IMR-90 (cell line): ENCODE data around the gene MRC2. TPM values are rescaled to one million over a fixed set of nuclear protein-coding genes. Genes with fewer than 3 reads are reported as not detected.

Experiments used
- ATAC-seq: fragments of 200-7000 bp; cut with Tn5 transposase; 2 replicates; pipeline ENCODE4 v1.9.1; 2020; ENCODE audit warnings: low read depth, mild to moderate bottlenecking, moderate library complexity
- BruUV-seq: library from RNA; stranded (reverse); fragments of 400-500 nt; replicated peaks from 2 replicates; lab custom pipeline; 2021; lab: Mats Ljungman, UMichigan
- CTCF ChIA-PET: fragments of 300-600 bp; formaldehyde crosslinking; extraction: SDS; loops from one replicate; lab custom pipeline; 2021; ENCODE audit warnings: antibody characterized with exemption; lab: Yijun Ruan, JAX
- POLR2A ChIA-PET: fragments of 300-600 bp; sonication (Branson Sonifier 250); formaldehyde crosslinking; loops from one replicate; lab custom pipeline; 2022; ENCODE audit warnings: antibody characterized with exemption; ENCODE audit not compliant: unreplicated experiment; lab: Charles Lee
- DNase-seq: peaks from one replicate; pipeline ENCODE4 v3.0.0; 2013
- H2AFZ ChIP-seq: replicated peaks from 2 replicates; pipeline ENCODE3; 2013; ENCODE audit warnings: low read length, mild to moderate bottlenecking; ENCODE audit not compliant: poor library complexity
- H2AK5ac ChIP-seq: 2 replicates; pipeline ENCODE4 v1.6.1; 2013; ENCODE audit warnings: low read depth, low read length, inconsistent platforms
- H2AK9ac ChIP-seq: replicated peaks from 2 replicates; pipeline ENCODE3; 2013; ENCODE audit warnings: mild to moderate bottlenecking, low read depth, low read length, moderate library complexity; ENCODE audit not compliant: poor library complexity
- H2BK120ac ChIP-seq: 2 replicates; pipeline ENCODE4 v1.6.1; 2013; ENCODE audit warnings: low read depth, low read length, inconsistent platforms
- H2BK15ac ChIP-seq: 3 replicates; pipeline ENCODE4 v1.6.1; 2013; ENCODE audit warnings: low read depth, low read length, inconsistent platforms
- H2BK20ac ChIP-seq: 2 replicates; pipeline ENCODE4 v1.6.1; 2013; ENCODE audit warnings: low read depth, mild to moderate bottlenecking, inconsistent platforms, low read length, moderate library complexity
- H2BK5ac ChIP-seq: 2 replicates; pipeline ENCODE4 v1.6.1; 2013; ENCODE audit warnings: mild to moderate bottlenecking, low read depth, low read length, inconsistent platforms; ENCODE audit not compliant: poor library complexity, severe bottlenecking
- H3K14ac ChIP-seq: replicated peaks from 2 replicates; pipeline ENCODE4 v1.6.1; 2013; ENCODE audit warnings: low read depth, low read length, inconsistent platforms
- H3K18ac ChIP-seq: 2 replicates; pipeline ENCODE4 v1.6.1; 2013; ENCODE audit warnings: low read depth, low read length, control low read depth
- H3K23ac ChIP-seq: 2 replicates; pipeline ENCODE4 v1.6.1; 2013; ENCODE audit warnings: low read depth, low read length, inconsistent platforms
- H3K27ac ChIP-seq: 2 replicates; pipeline ENCODE4 v1.5.1; 2013; ENCODE audit warnings: mild to moderate bottlenecking, control low read depth, low read length; ENCODE audit not compliant: insufficient read depth
- H3K27me3 ChIP-seq: 2 replicates; pipeline ENCODE4 v1.6.1; 2013; ENCODE audit warnings: low read length; ENCODE audit not compliant: control insufficient read depth, insufficient read depth
- H3K36me3 ChIP-seq: 2 replicates; pipeline ENCODE4 v1.6.1; 2013; ENCODE audit warnings: low read length, mixed read lengths; ENCODE audit not compliant: control insufficient read depth, insufficient read depth
- H3K4ac ChIP-seq: 2 replicates; pipeline ENCODE4 v1.6.1; 2013; ENCODE audit warnings: low read depth, low read length, inconsistent platforms
- H3K4me1 ChIP-seq: 2 replicates; pipeline ENCODE4 v1.6.1; 2013; ENCODE audit warnings: low read length, mixed read lengths; ENCODE audit not compliant: control insufficient read depth, insufficient read depth
- H3K4me2 ChIP-seq: 2 replicates; pipeline ENCODE4 v1.6.1; 2013; ENCODE audit warnings: low read depth, mild to moderate bottlenecking, control low read depth, low read length, moderate library complexity
- H3K4me3 ChIP-seq: 2 replicates; pipeline ENCODE4 v1.5.1; 2013; ENCODE audit warnings: low read depth, mild to moderate bottlenecking, control low read depth, low read length, moderate library complexity; ENCODE audit not compliant: insufficient read depth
- H3K56ac ChIP-seq: 2 replicates; pipeline ENCODE4 v1.6.1; 2013; ENCODE audit warnings: low read length, inconsistent platforms; ENCODE audit not compliant: insufficient read depth; ENCODE audit errors: extremely low read depth
- H3K79me1 ChIP-seq, 2 experiments: 2 replicates each; pipeline ENCODE4 v1.6.1; 2013; ENCODE audit warnings: low read length in 2 of 2, inconsistent platforms in 1 of 2, low read depth in 1 of 2
- H3K9ac ChIP-seq: 2 replicates; pipeline ENCODE4 v1.6.1; 2013; ENCODE audit warnings: low read depth, low read length, control low read depth
- H3K9me1 ChIP-seq: 2 replicates; pipeline ENCODE4 v1.6.1; 2013; ENCODE audit warnings: low read length, inconsistent platforms; ENCODE audit not compliant: insufficient read depth
- H3K9me3 ChIP-seq: 2 replicates; pipeline ENCODE4 v1.6.1; 2013; ENCODE audit warnings: low read length; ENCODE audit not compliant: control insufficient read depth, insufficient read depth
- H4K20me1 ChIP-seq: 2 replicates; pipeline ENCODE4 v1.6.1; 2013; ENCODE audit warnings: low read length, inconsistent platforms; ENCODE audit not compliant: insufficient read depth
- H4K5ac ChIP-seq: 2 replicates; pipeline ENCODE4 v1.6.1; 2013; ENCODE audit warnings: mild to moderate bottlenecking, low read depth, low read length, control low read depth
- H4K8ac ChIP-seq, 2 experiments: 2 replicates each; pipeline ENCODE4 v1.6.1; 2013; ENCODE audit warnings: low read depth in 2 of 2, low read length in 2 of 2, control low read depth in 1 of 2, inconsistent platforms in 1 of 2
- H4K91ac ChIP-seq: 2 replicates; pipeline ENCODE4 v1.6.1; 2013; ENCODE audit warnings: low read depth, low read length, inconsistent platforms; ENCODE audit not compliant: insufficient read depth
- BHLHE40 ChIP-seq: fragments of 150-350 bp; IDR thresholded peaks from 2 replicates; pipeline ENCODE4 v1.6.1; 2016; ENCODE audit warnings: mild to moderate bottlenecking, low read depth, low read length
- CEBPB ChIP-seq: IDR thresholded peaks from 2 replicates; pipeline ENCODE4 v1.6.1; 2012; ENCODE audit warnings: low read depth, low read length, improper control_type of control experiment
- CHD1 ChIP-seq: IDR thresholded peaks from 2 replicates; pipeline ENCODE4 v1.6.1; 2012; ENCODE audit warnings: low read depth, low read length, improper control_type of control experiment
- FOS ChIP-seq: fragments of 150-350 bp; IDR thresholded peaks from 2 replicates; pipeline ENCODE4 v1.6.1; 2016; ENCODE audit warnings: low read depth, low read length
- MAFK ChIP-seq: IDR thresholded peaks from 2 replicates; pipeline ENCODE4 v1.6.1; 2012; ENCODE audit warnings: low read depth, low read length, improper control_type of control experiment
- MAZ ChIP-seq: IDR thresholded peaks from 2 replicates; pipeline ENCODE4 v1.6.1; 2012; ENCODE audit warnings: low read depth, mild to moderate bottlenecking, low read length, improper control_type of control experiment, moderate library complexity, borderline replicate concordance
- MXI1 ChIP-seq: IDR thresholded peaks from 2 replicates; pipeline ENCODE4 v1.6.1; 2012; ENCODE audit warnings: low read depth, mild to moderate bottlenecking, low read length, moderate library complexity, borderline replicate concordance
- NFE2L2 ChIP-seq: fragments of 150-350 bp; IDR thresholded peaks from 2 replicates; pipeline ENCODE4 v1.6.1; 2016; ENCODE audit warnings: low read depth, mild to moderate bottlenecking, low read length
- POLR2A ChIP-seq: IDR thresholded peaks from 2 replicates; pipeline ENCODE4 v1.6.1; 2012; ENCODE audit warnings: mild to moderate bottlenecking, low read depth, low read length
- RAD21 ChIP-seq: IDR thresholded peaks from 2 replicates; pipeline ENCODE4 v1.6.1; 2012; ENCODE audit warnings: low read length, improper control_type of control experiment
- RCOR1 ChIP-seq: IDR thresholded peaks from 2 replicates; pipeline ENCODE4 v1.6.1; 2012; ENCODE audit warnings: mild to moderate bottlenecking, low read length, improper control_type of control experiment; ENCODE audit not compliant: insufficient replicate concordance
- RFX5 ChIP-seq: IDR thresholded peaks from 2 replicates; pipeline ENCODE4 v1.8.0; 2012; ENCODE audit warnings: low read depth, mild to moderate bottlenecking, low read length, moderate library complexity
- SMC3 ChIP-seq: fragments of 150-350 bp; IDR thresholded peaks from 2 replicates; pipeline ENCODE4 v1.6.1; 2016; ENCODE audit warnings: low read depth, mild to moderate bottlenecking, antibody characterized with exemption, low read length, moderate library complexity
- WGBS, 2 experiments: methylation state at CpG; one replicate each; pipeline versions ENCODE4 v1.1.5 to v1.1.7; 2013; ENCODE audit warnings: missing lambda C conversion rate in 2 of 2; ENCODE audit not compliant: insufficient read length in 1 of 2; ENCODE audit errors: extremely low coverage in 2 of 2; 5-methylcytosine and 5-hydroxymethylcytosine counted together
- dilution Hi-C: fragments of 300-500 bp; cut with HindIII; formaldehyde crosslinking; loops from one replicate; pipeline ENCODE4 v1.14.3; 2018; ENCODE audit warnings: low sequenced_read_pairs; ENCODE audit not compliant: unreplicated experiment
- in situ Hi-C: fragments of 300-500 bp; cut with MboI; formaldehyde crosslinking; loops from 3 replicates; pipeline ENCODE4 v1.14.3; 2019; ENCODE audit warnings: low sequenced_read_pairs, inconsistent platforms, mixed read lengths
- intact Hi-C: fragments of 100-400 bp; cut with micrococcal nuclease; formaldehyde crosslinking; loops from 2 replicates; pipeline ENCODE4 v1.10.0; 2022
- polyA plus RNA-seq, 3 experiments: library from polyadenylated mRNA; depleted of rRNA; stranded (reverse); fragments of >200 nt; gene quantifications; 2 replicates each; pipeline ENCODE4 v1.2.3, GENCODE V29; 2012; ENCODE audit warnings: low replicate concordance in 1 of 3
- total RNA-seq: library from RNA; depleted of rRNA; stranded (reverse); fragments of >200 nt; gene quantifications from 2 replicates; pipeline ENCODE4 v1.2.3, GENCODE V29; 2012
- TF ChIP-seq, protein P1 (sequence below): conservative IDR thresholded peaks from 2 replicates; pipeline ENCODE4 v1.5.1; 2012; ENCODE audit warnings: mild to moderate bottlenecking, low read depth, low read length, improper control_type of control experiment
- TF ChIP-seq, protein P2 (sequence below): fragments of 150-350 bp; IDR thresholded peaks from 2 replicates; pipeline ENCODE4 v1.6.1; 2016; ENCODE audit warnings: low read depth, mild to moderate bottlenecking, low read length, moderate library complexity, borderline replicate concordance
- TF ChIP-seq, protein P3 (sequence below): fragments of 150-350 bp; IDR thresholded peaks from 2 replicates; pipeline ENCODE4 v1.6.1; 2017; ENCODE audit warnings: mild to moderate bottlenecking, antibody characterized with exemption, low read length, low read depth

The MRC2 gene
- total and polyA plus RNA-seq, 2 of the 4 experiments (the other 2 are of a cell fraction): 39.3 to 137 TPM

DNA sequence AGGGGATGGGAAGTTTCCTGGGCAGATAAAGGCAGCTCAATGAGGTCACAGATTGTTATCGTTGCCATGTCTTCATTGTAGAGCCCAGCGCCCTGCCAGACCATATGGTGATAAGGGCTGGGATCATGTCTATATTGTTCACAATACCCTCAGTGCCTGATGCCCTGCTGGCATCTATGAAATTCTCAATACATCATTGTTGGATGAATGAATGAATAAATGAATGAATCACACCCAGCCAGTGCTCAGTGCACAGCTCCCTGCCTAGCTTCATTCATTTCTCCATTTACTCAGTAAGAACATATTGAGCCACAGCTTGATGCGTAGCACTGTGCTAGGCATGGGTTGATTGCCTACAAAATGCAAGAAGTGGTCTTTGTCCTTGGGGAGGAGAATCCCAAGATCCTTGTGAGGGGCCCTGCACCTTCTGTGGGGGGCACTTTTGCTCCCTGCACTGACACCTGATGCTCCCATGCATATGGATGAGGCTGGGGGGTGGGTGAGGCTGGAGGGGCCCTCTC lies 29.7 kb downstream of the MRC2 start:
- no peak for TF ChIP-seq CHD1
- no peak for TF ChIP-seq SMC3
- no peak for TF ChIP-seq BHLHE40
- no peak for TF ChIP-seq RFX5
- no peak for TF ChIP-seq MAFK
- no peak for TF ChIP-seq MXI1
- TF ChIP-seq CEBPB: no peak
- no peak for TF ChIP-seq RAD21
- TF ChIP-seq MAZ: no peak
- TF ChIP-seq POLR2A: no peak
- TF ChIP-seq, protein P1, sequence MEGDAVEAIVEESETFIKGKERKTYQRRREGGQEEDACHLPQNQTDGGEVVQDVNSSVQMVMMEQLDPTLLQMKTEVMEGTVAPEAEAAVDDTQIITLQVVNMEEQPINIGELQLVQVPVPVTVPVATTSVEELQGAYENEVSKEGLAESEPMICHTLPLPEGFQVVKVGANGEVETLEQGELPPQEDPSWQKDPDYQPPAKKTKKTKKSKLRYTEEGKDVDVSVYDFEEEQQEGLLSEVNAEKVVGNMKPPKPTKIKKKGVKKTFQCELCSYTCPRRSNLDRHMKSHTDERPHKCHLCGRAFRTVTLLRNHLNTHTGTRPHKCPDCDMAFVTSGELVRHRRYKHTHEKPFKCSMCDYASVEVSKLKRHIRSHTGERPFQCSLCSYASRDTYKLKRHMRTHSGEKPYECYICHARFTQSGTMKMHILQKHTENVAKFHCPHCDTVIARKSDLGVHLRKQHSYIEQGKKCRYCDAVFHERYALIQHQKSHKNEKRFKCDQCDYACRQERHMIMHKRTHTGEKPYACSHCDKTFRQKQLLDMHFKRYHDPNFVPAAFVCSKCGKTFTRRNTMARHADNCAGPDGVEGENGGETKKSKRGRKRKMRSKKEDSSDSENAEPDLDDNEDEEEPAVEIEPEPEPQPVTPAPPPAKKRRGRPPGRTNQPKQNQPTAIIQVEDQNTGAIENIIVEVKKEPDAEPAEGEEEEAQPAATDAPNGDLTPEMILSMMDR: no peak
- TF ChIP-seq, protein P2, sequence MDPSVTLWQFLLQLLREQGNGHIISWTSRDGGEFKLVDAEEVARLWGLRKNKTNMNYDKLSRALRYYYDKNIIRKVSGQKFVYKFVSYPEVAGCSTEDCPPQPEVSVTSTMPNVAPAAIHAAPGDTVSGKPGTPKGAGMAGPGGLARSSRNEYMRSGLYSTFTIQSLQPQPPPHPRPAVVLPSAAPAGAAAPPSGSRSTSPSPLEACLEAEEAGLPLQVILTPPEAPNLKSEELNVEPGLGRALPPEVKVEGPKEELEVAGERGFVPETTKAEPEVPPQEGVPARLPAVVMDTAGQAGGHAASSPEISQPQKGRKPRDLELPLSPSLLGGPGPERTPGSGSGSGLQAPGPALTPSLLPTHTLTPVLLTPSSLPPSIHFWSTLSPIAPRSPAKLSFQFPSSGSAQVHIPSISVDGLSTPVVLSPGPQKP: no peak
- no peak for TF ChIP-seq RCOR1
- TF ChIP-seq, protein P3, sequence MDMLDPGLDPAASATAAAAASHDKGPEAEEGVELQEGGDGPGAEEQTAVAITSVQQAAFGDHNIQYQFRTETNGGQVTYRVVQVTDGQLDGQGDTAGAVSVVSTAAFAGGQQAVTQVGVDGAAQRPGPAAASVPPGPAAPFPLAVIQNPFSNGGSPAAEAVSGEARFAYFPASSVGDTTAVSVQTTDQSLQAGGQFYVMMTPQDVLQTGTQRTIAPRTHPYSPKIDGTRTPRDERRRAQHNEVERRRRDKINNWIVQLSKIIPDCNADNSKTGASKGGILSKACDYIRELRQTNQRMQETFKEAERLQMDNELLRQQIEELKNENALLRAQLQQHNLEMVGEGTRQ: no peak
- TF ChIP-seq FOS: no peak
- no peak for TF ChIP-seq NFE2L2
- no peak overlapping the region for H3K4ac ChIP-seq
- dilution Hi-C loops (no loop called here), in situ Hi-C loops (no loop called here), intact Hi-C loops (loop anchor here (10.0 kb wide), 1 partner anchor 102 kb away; no protein-coding TSS in a partner anchor)
- no peak overlapping the region for H2AFZ ChIP-seq
- no peak overlapping the region; the same call in 1 of the 2 replicates for H2AK5ac ChIP-seq
- DNase-seq (no peak), ATAC-seq (no peak)
- no peak overlapping the region for H2BK120ac ChIP-seq
- no peak overlapping the region for H3K18ac ChIP-seq
- H4K8ac ChIP-seq: no peak overlapping the region
- H3K9me3 ChIP-seq: no peaks in the 10 kb centered on the region; the same call in 1 of the 2 replicates
- no peak overlapping the region for H3K9ac ChIP-seq
- ChIA-PET POLR2A (no interaction called here), CTCF (interaction anchor here (0.6 kb wide), 1 partner anchor 29 kb away, joined by 3 read pairs; no protein-coding TSS in a partner anchor)
- no peak overlapping the region for H3K56ac ChIP-seq
- H3K9me1 ChIP-seq: peaks cover 24% of the 10 kb centered on the region
- H3K27me3 ChIP-seq: no peaks in the 10 kb centered on the region
- WGBS, 2 experiments: no CpG with 5 or more reads among the region's 3 CpGs
- peaks cover 18% of the 10 kb centered on the region for H3K36me3 ChIP-seq
- no peak overlapping the region; the same call in 1 of the 2 replicates for H3K14ac ChIP-seq
- no peak overlapping the region for H4K5ac ChIP-seq
- no peak overlapping the region for H2BK15ac ChIP-seq
- peaks cover 20% of the 10 kb centered on the region for H3K4me1 ChIP-seq
- no peak overlapping the region for H3K4me3 ChIP-seq
- no peak overlapping the region for H3K4me2 ChIP-seq
- H2BK5ac ChIP-seq: no peak overlapping the region
- no TSS peak for BruUV-seq
- no peak overlapping the region for H3K23ac ChIP-seq
- peaks cover 39 to 93% of the 10 kb centered on the region in 2 experiments for H3K79me1 ChIP-seq
- no peak overlapping the region for H2AK9ac ChIP-seq
- no peak overlapping the region for H2BK20ac ChIP-seq
- H4K91ac ChIP-seq: no peak overlapping the region
- peaks cover 58% of the 10 kb centered on the region for H4K20me1 ChIP-seq
- no peak overlapping the region for H3K27ac ChIP-seq
